Suprapubic skin (tissue), 3 donors: ENCODE data around the gene C12orf50.

Experiments used
- CTCF ChIP-seq, 2 donors: fragments of 200-600 bp in 1 of 2; fragments of 450-650 bp in 1 of 2; sonication (generic) in 1 of 2; IDR thresholded peaks; one replicate each; pipeline ENCODE4 v1.5.1; 2016 to 2019; ENCODE audit warnings: antibody characterized with exemption in 2 of 2, mild to moderate bottlenecking in 1 of 2, moderate library complexity in 1 of 2
- EP300 ChIP-seq: sonication (generic); formaldehyde crosslinking; IDR thresholded peaks from one replicate; pipeline ENCODE4 v1.6.1; 2017; ENCODE audit warnings: antibody characterized with exemption
- POLR2A ChIP-seq, 2 donors: fragments of 450-650 bp; IDR thresholded peaks; one replicate each; pipeline ENCODE4 v1.6.1; 2017; ENCODE audit warnings: antibody characterized with exemption in 2 of 2, mild to moderate bottlenecking in 2 of 2, moderate library complexity in 2 of 2

GRCh38 chr12:88062474-88062873 is 33.3 kb upstream of the C12orf50 start:
- TF ChIP-seq CTCF (IDR thresholded peaks at IDR 0.05): no peak
- TF ChIP-seq POLR2A (IDR thresholded peaks at IDR 0.05): no peak
- no peak for TF ChIP-seq EP300
